ENCODE measurements around the gene ZDHHC14.

DNA sequence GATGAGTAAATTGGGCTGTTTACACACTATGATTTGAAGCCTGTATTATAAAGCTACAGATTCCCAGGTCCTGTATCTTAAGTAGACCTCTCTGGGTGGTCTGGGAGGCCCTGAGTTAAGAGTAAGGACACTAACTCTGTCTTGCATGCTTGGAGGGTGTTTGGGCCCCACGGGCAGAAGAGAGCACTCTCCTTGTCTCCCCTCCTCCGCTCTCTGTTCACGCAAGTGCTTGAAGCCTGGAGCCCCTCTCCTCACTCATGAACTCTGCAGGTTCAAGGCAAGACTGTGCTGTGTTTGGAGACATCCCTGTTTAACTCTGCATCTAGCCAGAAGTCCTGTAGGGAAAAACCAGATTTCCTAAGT is 154.0 kb downstream of the ZDHHC14 start:
- TF ChIP-seq CTCF (IDR thresholded peaks at IDR 0.05) (no peak), POLR2A (IDR thresholded peaks at IDR 0.05) (no peak)
